ENCODE measurements around the gene IGSF10.

The IGSF10 gene

DNA sequence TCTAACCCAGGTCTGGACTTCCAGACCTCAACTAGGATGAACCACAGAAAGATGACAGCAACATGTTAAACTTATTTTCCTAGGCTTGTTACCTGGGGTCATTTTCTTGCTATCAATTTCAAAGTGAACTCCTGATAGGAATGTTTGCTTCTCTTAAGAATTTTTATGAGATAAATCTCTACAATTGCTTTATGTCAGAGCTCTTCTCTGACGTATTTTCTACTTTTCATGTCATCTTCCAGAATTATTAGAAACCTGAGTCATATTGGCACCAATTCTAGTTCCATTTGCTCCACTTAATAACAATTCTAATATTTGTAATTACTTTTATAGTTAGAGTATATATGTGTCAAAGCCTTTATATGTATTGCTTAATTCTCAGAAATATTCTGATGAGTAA lies 2.1 kb upstream of the IGSF10 start:
- no peak for DNase-seq (ENCODE audit: low read depth)

DNA sequence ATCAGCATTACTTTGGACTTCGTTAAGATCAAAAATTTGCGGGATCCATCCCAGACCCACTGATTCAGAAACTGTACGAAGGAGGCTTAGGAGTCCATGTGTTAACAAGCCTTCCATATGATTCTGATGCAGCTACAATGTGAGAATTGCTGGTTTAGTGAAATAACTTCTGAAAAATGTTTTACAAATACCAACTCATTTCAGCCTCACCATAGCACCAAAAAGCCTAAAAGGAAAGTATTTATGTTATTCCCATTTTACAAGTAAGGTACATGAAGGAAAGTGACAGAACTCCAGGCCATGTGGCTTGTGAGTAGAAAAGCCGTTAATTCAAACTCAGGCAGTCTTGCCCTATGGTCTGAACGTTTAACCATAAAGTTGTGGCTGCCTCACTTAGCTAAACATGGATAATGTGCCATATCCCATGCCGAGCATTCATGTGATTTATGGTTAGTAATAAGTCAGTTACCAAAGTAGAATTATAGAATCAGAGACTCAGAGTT lies 1.5 kb upstream of the IGSF10 start:
- no peak for DNase-seq (ENCODE audit: low read depth)

GRCh38 chr3:151460228-151460627 lies 633 bp downstream of the IGSF10 start:
- DNase-seq (ENCODE audit: low read depth), result no peak

- DNase-seq (ENCODE audit: low read depth), result no peak
Measured at GRCh38 chr3:151459358-151459757, 1.5 kb downstream of the IGSF10 start.

GRCh38 chr3:151456065-151456464 lies 4.8 kb downstream of the IGSF10 start:
- no peak for DNase-seq (ENCODE audit: low read depth)

DNA sequence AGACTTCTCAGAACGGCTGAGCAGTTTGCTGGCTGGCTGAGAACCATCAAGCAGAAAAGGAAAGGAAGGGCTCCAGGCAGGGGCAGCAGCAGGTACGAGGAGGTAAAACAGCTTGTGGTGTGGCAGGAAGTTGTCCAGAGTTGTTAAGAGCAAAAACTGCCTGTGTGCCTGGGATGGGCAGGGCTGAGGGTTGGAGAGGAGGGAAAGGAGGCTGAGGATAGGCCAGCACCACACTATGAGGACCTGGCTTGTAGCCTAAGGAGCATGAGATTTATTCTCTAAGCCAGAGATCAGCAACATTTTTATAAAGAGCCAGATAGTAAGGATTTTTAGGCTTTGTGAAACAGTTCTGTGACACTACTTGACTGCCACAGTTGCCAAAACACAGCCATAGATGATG lies 8.0 kb downstream of the IGSF10 start:
- no peak for DNase-seq (ENCODE audit: low read depth)

GRCh38 chr3:151452368-151452767 lies 8.5 kb downstream of the IGSF10 start:
- DNase-seq (ENCODE audit: low read depth), result no peak

DNA sequence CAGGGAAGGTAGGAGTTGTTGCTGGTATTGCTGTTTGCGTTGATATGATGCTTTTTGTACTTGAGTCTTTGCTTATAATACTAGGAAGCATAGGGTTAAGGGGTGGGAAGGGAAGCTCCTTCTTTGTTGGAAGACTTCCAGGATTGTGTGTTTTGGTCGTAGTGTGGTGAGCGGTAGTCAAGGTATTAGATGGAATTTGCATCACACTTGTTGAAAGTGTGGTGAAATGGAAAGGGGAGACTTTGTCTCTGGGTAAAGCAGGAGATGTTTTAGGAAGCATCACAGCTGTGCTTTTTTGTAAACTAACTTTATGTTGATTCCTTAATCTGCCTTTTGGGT lies 14.9 kb downstream of the IGSF10 start:
- no peak for DNase-seq (ENCODE audit: low read depth)

- DNase-seq (ENCODE audit: low read depth), result no peak
Measured at GRCh38 chr3:151445273-151446001, 15.4 kb downstream of the IGSF10 start.

DNA sequence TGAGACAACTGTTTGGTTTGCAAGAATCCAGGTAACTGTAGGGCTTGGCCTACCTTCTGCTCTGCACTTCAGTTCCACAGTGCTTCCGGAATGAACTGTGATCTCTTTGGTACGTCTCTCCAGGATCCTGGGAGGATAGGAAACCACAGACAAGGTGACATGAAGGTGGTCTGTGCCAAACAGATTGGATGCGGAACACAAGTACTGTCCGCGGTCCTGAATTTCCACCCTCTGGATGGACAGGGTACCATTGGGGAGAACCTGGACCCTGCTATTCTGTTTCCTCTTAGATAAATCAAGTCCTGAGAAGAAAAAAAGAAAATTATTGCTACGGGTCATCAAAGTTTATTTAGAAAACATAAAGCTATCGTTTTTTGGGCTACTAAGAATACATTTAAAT lies 17.3 kb downstream of the IGSF10 start:
- no peak for DNase-seq (ENCODE audit: low read depth)

DNA sequence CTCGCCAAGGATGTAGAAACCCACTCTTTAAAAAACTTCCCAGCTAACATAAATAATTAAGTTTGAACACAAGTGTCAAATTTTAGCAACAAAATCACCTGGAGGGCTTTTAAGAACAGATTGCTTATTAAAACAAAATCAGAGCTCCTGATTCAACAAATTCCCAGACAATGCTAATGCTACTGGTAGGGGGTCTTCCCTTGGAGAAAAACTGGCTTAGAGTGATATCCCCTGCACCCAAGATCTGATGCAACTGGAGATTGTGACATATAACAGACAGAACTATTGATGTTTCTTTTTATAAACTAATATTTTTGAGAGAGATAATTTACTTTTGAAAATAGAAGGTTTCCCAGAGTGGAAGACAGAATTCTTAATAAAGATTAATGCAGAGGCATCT lies 19.9 kb downstream of the IGSF10 start:
- DNase-seq (ENCODE audit: low read depth), result no peak

- DNase-seq (ENCODE audit: low read depth), result no peak
Measured at GRCh38 chr3:151439652-151440125, 21.2 kb downstream of the IGSF10 start.

- DNase-seq (ENCODE audit: low read depth), result no peak
Measured at GRCh38 chr3:151437906-151438305, 23.0 kb downstream of the IGSF10 start.

DNA sequence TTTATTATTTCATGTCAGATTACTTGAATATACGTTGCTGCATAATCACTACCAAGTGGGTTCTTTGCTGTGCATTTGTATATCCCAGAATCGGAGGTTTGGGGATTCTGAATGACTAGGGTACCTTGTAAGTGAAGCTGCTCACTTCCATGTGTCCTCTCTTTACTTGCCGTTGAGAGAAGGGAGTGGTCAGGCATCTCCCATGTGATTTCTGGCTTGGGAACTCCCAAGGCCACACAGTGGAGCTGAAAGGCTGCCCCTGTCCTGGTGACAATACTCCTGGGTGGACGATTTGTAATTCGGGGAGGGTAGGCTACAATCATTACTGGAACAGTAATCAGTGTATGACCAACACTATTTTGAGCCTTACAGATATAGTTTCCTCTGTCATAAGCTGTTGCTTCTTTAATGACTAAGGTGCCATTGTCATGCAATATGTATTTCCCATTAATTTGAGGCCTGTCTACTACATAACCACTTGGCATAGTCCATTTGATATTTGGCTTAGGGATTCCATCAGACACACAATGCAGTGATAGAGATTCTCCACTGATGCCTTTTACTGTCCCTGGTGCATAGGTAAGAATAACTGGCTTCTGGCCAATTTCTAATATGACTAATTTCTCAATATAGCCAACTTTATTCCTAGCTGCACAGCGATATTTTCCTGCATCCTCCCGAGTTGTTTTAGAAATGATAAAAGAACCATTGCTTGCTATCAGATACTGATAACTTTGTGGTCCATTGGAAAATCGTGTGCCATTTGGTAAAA lies 24.0 kb downstream of the IGSF10 start:
- no peak for DNase-seq (ENCODE audit: low read depth)

DNA sequence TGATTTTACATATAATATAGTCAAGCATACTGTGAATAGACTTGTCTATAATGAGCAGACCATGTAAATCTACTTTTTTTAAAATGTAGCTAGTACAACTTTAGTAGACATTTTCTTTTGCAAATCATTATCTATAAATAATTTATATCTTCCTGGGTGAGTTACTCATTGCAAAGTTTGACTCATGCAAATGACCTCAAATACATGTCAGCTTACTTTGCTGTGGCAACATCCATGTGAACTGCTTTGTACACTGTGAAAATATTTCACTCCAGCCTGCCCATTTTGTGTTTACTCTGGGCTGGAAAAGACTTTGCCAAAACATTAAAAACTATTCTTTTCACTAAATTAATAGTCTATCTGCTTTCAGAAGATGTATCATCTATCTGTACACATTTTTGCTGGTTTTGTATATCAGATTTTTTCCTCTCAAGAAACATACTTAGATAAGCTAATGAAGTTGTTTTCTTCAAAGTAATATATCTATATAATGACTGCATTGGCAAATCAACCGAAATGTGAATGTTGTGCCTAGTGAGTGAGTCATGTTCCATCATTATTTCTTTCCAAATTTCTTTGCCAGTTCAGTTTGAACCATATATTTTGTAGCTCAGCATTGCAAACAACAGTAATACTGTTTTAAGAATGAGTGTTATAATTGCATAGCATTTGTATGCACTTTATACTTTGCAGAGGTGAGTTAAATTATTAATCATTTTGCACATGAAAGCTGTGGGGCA lies 26.5 kb downstream of the IGSF10 start:
- DNase-seq (ENCODE audit: low read depth), result no peak

- no peak for DNase-seq (ENCODE audit: low read depth)
Measured at GRCh38 chr3:151432616-151433372, 28.1 kb downstream of the IGSF10 start.

DNA sequence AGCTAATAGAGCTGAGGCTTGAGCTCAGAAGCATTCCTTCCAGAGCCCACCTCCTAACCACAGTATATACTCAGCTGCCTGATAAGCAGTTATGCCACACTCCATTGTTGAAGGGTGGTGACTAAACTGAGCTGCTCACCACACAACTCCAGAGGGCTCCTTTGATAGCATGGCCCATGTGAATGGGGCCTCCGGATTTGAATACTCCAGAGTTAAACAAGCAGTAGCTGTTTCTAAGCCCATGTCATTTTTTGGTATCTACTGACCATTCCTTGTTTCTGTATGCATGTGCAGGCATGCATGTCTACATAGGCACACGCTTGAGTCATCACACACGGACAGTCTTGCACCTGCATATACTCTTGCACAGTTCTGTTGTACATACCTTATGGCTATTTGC lies 28.9 kb downstream of the IGSF10 start:
- no peak for DNase-seq (ENCODE audit: low read depth)

DNA sequence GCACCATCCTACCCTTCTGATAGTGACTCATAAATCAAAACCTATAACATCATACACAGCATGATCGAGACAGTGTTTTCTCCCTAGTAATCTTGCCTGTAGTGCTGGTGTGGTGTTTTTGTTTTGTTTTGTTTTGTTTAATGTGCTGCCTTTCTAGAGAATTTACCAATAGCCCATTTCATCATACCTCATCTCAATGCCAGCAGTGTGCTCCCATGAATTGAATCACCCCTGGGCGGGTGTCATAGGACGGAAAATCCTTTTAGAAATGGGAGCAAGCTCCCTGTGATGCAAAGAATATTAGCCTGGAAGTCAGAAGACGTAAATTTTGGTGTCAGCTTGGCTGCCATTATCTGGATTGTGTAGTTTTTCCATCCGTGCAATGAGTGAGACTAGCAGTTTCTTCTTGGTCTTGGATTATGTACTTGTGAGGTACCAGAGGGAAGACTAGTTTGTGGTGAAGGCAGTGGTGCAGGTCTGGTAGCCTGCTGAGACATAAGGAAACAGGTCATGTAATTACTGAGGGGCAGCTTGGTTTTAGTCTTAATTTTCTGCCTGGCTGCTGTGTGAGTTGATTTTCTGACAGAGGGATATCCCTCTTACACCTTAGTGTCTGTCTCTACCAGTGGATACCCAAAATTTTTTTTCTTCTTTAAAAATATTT lies 29.9 kb downstream of the IGSF10 start:
- DNase-seq (ENCODE audit: low read depth), result no peak

DNA sequence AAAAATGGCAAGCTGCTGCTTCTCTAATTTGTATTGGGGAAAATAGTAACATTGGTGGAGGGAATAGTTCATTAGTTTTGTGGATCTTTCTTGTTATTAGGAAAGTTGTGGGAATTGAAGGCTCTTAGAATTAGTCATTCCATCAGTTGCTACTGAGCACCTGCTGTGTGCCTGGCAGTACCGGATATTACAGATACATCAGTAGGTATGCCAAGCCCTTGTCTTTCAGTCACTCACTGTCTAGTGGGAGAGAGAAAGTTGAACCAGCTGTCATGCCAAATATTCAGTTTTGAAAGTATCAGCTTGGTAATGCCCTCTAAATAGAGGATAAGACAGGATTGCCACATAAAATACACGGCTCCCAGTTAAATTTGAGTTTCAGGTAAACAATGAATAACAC lies 32.5 kb downstream of the IGSF10 start:
- no peak for DNase-seq (ENCODE audit: low read depth)

DNA sequence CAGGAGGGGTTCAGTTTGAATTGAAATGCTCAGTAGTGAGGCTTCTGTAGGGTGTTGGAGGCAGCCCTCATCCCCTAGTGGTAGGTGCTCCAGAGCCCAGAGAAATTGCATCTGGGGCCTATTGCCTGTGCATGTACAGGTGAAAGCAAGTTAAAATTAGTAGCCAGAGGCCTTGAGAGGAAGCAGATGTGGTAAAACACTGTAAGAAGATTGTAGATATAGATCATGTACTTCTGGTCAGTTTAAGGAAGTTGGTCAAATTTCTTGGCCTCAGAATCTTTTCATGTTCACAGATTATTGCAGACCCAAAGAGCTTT lies 34.6 kb downstream of the IGSF10 start:
- no peak for DNase-seq (ENCODE audit: low read depth)

GRCh38 chr3:151425627-151426340 lies 35.1 kb downstream of the IGSF10 start:
- no peak for DNase-seq (ENCODE audit: low read depth)
